Stimulated activated CD8-positive, alpha-beta memory T cell treated with anti-CD3 and anti-CD28 coated beads, Interleukin-7, amount 100 ng/mL, for 4 hours (primary cell): Measurements from ENCODE around the gene CST9.

Source experiments
- DNase-seq, 2 donors: peaks; one replicate each; pipeline ENCODE4 v3.0.0-alpha.2; 2020; ENCODE audit warnings: low read depth in 2 of 2

CST9 gene, protein sequence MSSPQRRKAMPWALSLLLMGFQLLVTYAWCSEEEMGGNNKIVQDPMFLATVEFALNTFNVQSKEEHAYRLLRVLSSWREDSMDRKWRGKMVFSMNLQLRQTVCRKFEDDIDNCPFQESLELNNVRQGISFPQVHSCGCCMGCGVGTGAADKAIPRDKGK

DNA sequence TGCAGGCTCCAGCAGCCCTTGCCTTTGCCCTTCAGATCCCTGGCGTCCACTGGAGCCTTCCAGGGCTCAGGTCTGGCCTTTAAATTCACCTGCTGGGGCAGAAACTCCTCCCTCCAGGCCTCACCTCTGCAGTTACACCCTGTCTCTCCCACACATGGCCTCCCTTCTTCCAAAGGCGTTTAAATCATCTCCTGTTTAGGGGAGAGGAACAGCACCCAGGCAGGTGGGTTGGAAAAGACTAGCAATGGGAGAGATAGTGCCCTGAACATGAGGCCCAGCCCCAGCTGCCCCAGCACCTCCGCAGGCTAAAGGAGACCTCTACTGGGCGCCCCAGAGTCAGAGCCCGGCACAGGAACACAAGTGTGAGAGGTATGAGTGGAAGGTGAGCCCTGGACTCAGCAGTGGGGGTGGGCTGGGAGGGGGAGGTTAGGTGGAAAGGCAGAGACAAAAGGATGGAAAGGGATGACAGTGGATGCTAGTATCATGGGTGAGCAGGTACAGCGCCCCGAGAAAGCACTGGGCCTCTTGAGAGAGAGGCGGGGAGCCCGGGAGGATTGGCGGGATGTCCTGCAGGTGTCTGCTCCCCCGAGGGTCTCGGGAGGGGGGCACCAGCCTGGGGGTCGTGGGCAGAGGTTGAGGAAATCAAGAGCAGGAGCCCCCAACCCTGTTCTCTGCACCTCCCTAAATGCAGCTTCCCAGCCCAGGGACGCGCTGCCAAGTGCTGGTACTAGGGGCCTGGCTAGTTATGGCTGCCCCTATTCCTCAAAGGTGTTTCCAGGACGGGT lies at the start of gene CST9:
Gene CST9, minus strand, starts transcription at position 51 of the 785 bp plus-strand sequence. CDS start 53 bp downstream, outside the sequence.
- DNase-seq: no peak

DNA sequence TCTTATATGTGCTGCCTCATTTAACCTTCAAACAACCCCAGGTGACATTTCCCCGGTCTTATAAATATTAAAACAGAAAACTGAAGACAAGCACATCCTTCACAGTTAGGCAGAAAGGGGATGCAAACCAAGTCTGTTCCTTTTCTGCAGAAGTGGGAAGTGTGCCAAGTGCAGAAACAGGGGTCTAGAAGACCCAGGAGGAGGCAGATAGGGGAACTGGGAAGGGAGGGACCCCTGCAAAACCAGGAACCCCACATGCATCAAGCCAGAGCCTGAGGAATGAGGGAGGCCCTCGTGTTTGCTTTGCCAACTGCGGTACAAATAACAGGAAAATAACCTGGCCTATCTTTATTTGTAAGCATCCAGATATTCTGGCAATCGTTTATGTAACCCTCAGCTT lies 49.0 kb upstream of the CST9 start:
- no peak for DNase-seq

DNA sequence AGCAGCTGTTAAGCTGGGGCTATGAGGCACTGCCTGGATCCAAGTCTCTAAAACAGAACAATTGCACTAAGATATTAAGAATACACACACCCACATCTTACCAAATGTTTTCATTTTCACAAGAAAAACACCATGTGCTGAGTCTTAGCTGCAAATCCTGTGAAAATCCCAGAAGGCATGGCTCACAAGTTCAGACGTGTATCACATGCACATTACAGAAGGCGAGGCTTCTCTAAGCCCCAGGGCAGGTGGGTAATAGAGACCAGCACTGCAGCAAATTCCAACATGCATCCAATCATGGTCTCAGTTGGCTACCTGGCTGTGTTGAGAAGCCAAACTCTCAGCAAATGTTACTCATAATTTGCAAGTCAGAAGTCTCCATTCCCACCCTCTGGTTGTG lies 48.3 kb upstream of the CST9 start:
- no peak for DNase-seq

DNA sequence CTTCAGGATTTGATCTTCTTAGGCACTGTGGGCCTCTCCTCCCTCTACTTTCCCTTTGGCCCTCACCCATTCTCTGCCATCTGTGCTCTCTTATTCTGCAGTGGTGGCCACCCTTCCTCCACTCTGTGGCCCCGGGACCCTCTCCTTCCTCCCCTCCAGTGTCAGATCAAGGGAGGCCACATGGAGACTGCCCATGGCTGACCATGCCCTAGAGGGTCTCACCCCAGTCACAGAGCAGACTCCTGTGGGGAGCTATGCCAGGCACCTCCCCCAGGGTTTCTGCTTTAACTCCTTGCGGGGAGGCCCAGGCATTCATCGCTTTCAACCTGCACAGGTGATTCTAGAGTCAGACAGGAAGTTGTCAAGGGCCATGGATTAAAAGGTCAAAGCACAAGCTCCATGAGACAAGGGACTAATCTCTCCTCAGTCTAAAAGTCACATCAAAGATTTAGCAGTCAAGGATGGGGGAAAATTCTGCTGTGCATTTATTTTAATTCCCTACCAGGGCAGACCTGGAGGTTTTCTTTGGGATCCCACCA lies 47.8 kb upstream of the CST9 start:
- no peak for DNase-seq

DNA sequence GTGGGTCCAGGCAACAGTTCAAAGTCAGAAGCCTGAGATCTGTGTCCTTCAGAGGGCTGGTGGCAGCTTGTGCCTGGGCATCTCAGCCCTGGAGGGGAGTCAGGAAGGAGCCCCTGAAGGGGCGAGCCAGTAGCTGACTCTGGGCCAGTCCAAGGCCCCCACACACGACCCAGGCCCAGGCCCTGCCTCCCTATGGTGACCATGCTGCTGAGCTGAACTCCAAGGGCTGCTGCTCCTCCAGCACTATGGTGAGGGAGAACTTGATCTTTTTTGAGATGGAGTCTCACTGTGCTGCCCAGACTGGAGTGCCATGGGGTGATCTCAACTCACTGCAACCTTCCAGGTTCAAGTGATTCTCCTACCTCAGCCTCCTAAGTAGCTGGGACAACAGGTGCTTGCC lies 47.2 kb upstream of the CST9 start:
- DNase-seq: no peak

DNA sequence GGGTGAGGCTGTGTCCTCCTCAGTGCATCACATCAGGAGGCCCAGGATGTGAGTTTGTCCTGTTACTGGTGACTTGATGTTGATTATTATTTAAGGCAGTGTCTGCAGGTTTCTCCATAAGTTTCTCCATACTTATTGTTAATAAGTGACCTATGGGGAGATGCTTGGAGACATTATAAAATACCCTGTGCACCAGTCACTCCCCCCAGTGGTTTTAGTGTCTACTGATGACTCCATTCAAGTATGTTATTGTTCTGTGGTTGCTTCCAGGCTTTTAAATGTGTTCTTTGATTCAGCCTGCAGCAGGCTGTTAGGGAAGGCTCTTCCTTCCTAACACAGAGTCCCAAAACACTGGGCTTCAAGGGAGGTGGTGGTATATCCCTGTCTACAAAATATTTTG lies 46.7 kb upstream of the CST9 start:
- no peak for DNase-seq

DNA sequence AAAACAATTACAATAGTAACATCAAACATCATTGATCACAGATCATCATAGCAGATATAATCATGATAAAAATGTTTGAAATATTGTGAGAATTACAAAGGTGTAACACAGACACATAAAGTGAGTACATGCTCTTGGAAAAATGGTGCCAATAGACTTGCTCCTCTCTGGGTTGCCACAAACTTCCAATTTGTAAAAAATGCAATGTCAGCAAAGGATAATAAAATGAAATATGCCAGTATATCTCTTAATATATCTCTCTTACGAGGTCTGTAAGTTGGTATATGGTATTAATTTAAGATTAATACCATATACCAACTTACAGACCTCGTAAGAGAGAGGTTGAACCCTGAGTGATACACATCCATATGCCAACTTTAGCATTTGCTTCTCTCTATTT lies 45.4 kb upstream of the CST9 start:
- no peak for DNase-seq

DNA sequence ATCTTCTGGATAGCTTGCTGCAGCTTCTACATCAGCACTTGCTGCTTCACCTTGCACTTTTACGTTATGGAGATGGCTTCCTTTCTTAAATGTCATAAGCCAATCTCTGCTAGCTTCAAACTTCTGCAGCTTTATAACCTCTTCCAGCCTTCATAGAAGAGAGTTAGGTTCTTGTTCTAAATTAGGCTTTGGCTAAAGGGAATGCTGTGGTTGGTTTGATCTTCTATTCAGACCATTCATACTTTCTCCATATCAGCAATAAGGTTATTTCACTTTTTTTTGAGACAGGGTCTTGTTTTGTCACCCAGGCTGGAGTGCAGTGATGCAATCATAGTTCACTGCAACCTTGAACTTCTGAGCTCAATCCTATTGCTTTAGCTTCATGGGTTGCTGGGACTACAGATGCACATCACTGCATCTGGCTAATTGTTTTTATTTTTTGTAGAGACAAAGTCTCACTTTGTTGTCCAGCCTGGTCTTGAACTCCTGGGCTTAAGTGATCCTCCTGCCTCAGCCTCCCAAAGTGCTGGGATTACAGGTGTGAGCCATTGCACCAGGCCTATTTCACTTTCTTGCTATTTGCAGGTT lies 44.2 kb upstream of the CST9 start:
- no peak for DNase-seq

DNA sequence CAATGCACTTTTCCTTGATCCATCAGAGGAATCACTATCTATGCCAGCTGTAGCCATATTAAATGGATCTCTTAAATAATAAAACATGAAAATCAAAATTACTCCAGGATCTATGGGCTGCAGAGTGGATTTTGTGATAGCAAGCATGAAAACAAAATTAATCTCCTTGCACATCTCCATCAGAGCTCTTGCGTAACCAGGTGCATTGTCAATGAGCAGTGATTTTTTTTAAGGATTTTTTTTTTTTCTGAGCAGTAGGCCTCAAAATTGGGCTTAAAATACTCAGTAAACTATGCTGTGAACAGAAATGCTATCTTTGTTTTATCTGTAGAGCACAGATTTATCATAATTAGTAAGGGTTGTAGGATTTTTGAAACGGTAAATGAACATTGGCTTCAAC lies 43.5 kb upstream of the CST9 start:
- no peak for DNase-seq

DNA sequence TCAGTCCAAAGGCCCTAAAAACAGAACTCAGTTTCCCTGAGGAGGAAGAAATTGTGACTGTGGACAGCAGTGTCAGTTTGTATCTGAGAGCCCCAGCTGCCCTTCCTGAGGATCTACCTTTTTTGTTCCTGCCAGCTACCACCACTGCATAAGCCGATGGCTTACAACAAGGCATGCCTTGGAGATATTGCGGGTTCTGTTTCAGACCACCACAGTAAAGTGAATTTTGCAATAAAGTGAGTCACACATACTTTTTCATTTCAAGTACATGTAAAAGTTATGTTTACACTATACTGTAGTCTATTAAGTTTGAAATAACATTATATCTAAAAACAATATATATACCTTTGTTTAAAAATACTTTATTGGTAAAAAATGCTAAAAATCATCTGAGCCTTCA lies 41.6 kb upstream of the CST9 start:
- no peak for DNase-seq

DNA sequence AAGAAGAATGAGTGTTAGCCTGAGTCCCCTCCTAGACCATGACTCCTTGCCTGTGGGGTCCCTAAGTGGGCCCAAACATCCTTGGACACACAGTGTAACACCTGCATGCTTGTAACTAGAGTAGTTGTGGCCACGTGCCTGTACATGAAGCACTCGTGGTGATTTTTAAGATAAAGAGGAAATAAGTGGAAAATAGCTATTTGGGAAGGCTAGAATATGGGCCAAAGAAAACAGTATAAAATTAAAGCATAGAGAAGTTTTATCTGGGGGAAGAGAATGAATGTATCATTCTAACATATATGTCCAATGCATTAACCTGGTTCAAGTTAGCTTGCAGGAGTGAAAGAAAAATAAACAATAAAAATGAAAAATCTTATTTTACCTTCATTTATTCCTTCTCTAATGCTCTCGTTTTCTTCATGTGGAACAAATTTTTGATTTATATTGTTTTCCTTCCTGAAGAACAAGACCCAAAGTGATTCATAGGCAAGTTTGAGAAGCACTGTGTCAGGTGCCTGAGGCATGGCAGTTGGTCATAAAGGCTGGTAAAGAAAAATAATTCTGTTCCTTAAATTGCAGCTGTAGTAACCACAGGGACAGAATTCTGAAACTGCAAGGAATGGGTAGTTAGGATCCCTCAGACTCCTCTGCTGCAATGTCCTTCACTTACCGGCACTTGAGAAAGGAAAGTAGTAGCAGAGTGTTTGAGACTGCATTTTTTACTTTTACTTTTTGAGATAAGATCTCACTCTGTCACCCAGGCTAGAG lies 40.6 kb upstream of the CST9 start:
- no peak for DNase-seq

DNA sequence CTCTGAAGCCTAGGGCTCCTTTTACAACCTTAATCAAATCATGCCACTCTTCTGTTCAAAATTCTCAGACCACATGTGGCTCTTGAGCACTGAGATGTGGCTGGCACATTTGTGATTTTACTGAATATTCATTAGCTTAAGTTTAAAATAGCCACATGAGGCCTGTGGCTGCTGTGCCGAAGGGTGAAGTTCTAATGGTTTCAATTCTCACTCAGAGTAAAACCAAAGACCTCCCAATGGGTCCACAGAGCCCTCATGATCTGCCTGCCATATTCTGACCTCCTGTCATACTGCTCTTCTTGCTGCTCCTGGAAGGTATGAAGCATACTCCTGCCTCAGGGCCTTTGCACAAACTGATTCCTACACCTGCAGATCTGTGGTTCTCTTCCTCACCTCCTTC lies 39.9 kb upstream of the CST9 start:
- DNase-seq: no peak

DNA sequence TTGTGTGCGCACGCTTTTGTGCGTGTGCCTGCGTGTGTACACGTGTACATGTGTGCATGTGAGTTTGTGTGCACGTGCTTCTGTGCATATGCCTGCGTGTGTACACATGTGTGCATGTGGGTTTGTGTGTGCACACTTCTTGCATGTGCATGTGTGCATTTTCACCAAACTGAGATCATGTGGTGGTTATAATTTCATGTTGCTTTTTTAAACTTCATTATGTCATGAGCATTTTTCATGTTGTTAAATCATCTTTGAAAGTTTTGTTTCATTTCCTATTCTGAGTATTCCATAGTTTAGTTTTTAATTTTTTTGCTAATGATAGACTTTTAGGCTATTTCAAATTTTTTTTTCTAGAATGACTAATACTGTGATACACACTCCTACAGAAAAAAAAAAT lies 38.4 kb upstream of the CST9 start:
- DNase-seq: no peak

DNA sequence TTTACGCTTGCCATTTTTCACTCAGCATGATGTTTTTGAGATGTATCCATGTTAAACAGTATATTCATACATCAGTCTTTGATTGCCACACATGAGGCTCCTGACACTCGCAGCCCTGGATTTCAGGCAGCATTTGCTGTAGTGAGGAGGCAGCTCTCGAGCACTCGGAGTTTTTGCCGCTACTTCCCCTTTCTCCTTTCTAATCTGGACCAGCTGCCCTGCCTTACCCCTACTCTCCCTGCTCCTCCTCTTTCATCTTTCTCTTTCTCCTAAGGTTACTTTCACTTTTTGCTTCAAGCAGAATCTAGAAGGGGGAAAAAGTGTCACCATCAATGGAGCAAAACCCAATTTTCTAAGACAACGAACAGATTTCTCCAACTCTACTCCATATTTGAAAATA lies 37.9 kb upstream of the CST9 start:
- no peak for DNase-seq

DNA sequence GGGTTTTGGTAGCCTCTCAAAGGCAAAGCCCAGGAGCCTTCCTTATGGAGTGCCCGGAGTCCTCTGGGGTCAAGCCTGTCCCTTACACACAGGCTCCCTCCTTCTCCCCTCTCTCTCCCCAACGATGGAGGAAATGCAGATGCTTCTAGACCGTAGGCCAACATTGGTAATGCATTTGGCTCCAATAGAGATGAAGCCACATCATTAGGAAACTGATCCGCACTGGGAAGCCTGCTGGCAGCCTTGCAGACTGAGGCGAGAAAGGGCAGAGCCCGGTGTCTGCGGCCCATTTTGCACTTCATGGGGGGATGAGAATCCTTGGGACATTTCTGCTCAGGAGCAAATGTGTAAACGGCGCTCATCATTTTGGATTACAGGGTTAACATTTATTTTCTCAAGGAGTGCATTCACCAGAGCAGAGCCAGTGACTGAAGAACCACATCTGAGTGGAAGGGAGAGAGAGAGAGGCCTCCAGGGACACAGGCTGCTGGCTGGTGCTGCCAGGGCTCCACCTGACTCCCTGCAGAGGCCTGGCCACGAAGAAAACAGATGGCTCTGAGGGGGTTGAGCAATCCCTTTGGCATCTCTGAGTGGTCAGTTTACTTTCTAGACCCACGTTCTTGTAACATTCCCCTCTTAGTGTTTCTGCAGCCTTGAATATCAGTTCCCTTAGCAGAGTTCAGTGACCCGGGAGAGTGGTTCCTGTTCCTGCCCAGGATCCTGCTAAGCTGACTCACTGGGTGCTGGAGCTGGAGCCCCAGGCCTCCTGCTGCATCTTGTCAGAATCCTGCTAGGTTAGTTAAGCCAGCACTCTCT lies 36.4 kb upstream of the CST9 start:
- DNase-seq: no peak

DNA sequence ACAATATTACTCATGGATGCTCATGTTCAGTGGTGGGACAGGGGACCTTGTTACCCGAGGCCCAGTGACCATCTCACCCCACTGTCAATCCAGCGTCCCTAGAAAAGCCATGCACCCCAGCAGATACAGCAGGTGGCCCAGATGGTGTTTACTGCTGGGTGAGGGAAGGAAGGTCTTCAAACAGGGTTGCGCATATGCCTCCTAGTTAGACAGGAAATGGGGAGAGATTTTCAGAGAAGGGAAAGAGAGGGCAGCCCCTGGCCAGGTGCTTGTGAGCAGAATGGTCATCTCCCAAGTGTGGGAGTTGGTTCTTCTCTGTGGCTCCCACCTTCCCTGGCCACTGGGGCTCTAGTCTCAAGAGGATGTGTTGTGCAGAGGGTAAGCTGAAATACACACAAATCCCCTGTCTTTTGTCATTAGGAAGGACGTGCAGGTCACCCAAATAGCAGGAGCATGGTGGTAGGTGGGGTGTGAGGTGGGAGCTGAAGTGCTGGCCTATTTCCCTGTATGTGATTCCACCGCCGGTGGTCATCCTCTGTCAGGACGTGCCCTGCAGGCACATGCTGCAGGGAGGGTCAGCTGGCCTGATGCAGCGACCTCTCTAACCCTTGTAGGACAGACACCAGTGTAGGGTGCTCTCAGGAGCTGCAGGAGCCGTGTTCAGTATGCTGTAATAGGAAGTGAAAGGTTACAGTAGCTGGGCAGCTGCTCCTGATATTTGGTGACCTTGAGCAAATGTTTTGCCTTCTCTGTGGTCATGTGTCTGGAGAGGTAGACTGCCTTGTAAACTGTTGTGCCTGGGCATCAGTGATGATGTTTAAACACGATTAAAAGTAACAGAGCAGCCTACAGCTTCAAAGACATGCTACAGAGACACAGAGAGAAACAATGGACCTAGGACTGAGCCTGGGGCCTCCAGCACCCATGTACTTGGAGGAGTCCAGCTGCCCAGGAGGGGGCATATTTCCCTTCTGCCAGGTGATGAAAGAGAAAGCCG lies 35.3 kb upstream of the CST9 start:
- no peak for DNase-seq

DNA sequence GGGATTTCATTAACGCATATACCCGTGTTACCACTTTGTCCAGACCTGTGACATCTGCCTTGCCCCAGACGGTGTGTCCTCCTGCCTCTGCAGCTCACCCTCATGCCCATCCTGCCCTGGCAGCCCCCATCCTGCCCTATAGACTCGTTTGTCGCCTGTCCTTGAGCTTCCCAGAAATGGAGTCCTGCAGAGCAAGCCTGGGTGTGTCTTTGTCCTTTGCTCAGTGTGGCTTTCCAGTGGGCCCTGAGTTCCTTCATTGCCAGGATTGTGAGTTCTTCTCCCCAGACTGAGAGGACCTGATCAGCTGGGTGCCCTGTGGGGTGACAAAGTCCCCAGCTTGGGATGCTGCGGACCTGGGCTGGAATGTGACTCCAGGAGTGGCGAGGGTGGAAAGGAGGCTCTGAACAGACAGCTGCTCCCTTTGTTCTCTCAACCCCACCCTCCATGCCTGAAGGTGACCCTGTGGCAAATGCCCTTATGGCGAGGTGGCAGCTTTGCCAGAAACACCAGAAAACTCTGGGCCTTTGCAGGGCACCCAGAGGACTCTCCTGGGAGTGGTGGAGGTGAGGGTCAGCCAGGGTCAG lies 34.4 kb upstream of the CST9 start:
- DNase-seq: no peak

DNA sequence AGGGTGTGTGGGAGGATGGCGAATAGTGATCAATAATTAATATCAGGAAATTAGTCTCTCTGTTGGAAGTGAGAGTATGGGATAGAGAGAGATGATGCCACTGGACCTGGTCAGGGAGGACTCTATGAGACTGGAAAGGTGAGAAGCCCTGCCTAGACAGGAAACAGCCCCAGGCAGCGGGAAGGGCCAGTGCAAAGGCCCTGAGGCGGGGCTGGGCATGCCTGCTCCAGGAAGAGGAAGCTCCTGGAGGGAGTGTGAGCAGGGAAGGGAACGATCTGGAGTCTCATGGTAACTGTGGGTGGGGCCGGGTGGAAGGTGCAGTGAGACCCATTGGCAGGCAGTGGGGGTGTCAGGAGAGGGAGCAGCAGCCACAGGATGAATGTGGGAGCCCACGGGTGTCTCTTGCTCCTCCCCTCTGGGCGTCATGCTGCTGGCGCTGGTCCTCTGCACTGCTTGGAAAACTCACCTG lies 33.8 kb upstream of the CST9 start:
- no peak for DNase-seq

DNA sequence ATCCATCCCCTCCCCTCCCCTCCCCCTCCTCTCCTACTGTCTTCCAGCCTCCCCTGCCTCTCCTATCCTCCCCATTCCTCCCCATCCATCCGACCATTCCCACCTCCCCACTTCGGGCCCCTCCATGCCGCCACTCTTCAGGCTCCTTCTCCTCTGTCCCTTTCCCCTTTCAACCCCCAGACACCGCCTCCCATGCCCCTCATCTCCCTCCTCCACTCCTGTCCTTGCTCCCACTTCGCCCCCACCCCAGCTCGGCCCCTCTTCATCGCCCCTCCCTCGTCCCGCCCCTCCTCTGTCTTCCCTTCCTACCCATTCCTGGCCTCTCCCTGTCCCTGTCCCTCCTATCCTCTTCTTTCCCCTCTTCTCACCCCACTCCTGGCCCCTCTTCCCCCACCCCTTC lies 32.6 kb upstream of the CST9 start:
- no peak for DNase-seq
